HEK293 (cell line): ENCODE measurements around the gene LIN37.

ENCODE experiments used
- BCL11A ChIP-seq: fragments of 450-650 bp; formaldehyde crosslinking; IDR thresholded peaks from 2 replicates; pipeline ENCODE4 v1.5.1; 2016; ENCODE audit warnings: low read depth, missing biosample characterization, missing genetic modification characterization
- EGR2 ChIP-seq: fragments of 450-650 bp; formaldehyde crosslinking; IDR thresholded peaks from 2 replicates; pipeline ENCODE4 v1.5.1; 2016; ENCODE audit warnings: low read depth, missing biosample characterization, missing genetic modification characterization
- ELK4 ChIP-seq: IDR thresholded peaks from 2 replicates; pipeline ENCODE4 v1.6.1; 2011; ENCODE audit warnings: mild to moderate bottlenecking, low read depth, low read length, borderline replicate concordance
- KLF8 ChIP-seq: fragments of 450-650 bp; formaldehyde crosslinking; IDR thresholded peaks from 2 replicates; pipeline ENCODE4 v1.5.1; 2016; ENCODE audit warnings: missing biosample characterization, missing genetic modification characterization
- PRDM1 ChIP-seq: fragments of 450-650 bp; formaldehyde crosslinking; IDR thresholded peaks from 2 replicates; pipeline ENCODE4; 2016; ENCODE audit warnings: missing biosample characterization, missing genetic modification characterization
- RBAK ChIP-seq: fragments of 450-650 bp; formaldehyde crosslinking; IDR thresholded peaks from 2 replicates; pipeline ENCODE4 v1.5.1; 2016; ENCODE audit warnings: missing biosample characterization, missing genetic modification characterization
- SCRT1 ChIP-seq: fragments of 450-650 bp; formaldehyde crosslinking; IDR thresholded peaks from 2 replicates; pipeline ENCODE4 v1.5.1; 2016; ENCODE audit warnings: missing biosample characterization, missing genetic modification characterization, borderline replicate concordance
- TRIM28 ChIP-seq: IDR thresholded peaks from 2 replicates; pipeline ENCODE4 v1.6.1; 2011; ENCODE audit warnings: low read length, control low read depth, borderline replicate concordance
- ZBTB17 ChIP-seq: fragments of 450-650 bp; formaldehyde crosslinking; IDR thresholded peaks from 2 replicates; pipeline ENCODE4 v1.5.1; 2016; ENCODE audit warnings: missing biosample characterization, missing genetic modification characterization
- ZBTB8A ChIP-seq: fragments of 450-650 bp; formaldehyde crosslinking; IDR thresholded peaks from 2 replicates; pipeline ENCODE4 v1.5.1; 2016; ENCODE audit warnings: missing biosample characterization, missing genetic modification characterization
- ZNF146 ChIP-seq: fragments of 450-650 bp; formaldehyde crosslinking; IDR thresholded peaks from 2 replicates; pipeline ENCODE4 v1.5.1; 2016; ENCODE audit warnings: missing biosample characterization, missing genetic modification characterization
- ZNF157 ChIP-seq: fragments of 450-650 bp; formaldehyde crosslinking; IDR thresholded peaks from 2 replicates; pipeline ENCODE4 v1.5.1; 2016; ENCODE audit warnings: missing biosample characterization, missing genetic modification characterization
- ZNF16 ChIP-seq: fragments of 450-650 bp; formaldehyde crosslinking; IDR thresholded peaks from 2 replicates; pipeline ENCODE4 v1.5.1; 2016; ENCODE audit warnings: low read depth, missing biosample characterization, missing genetic modification characterization
- ZNF202 ChIP-seq: fragments of 450-650 bp; formaldehyde crosslinking; IDR thresholded peaks from 2 replicates; pipeline ENCODE4 v1.5.1; 2016; ENCODE audit warnings: missing biosample characterization, missing genetic modification characterization, borderline replicate concordance
- ZNF354C ChIP-seq: fragments of 450-650 bp; formaldehyde crosslinking; IDR thresholded peaks from 2 replicates; pipeline ENCODE4 v1.5.1; 2016; ENCODE audit warnings: missing biosample characterization, missing genetic modification characterization, low read depth, borderline replicate concordance
- ZNF423 ChIP-seq: fragments of 450-650 bp; formaldehyde crosslinking; IDR thresholded peaks from 2 replicates; pipeline ENCODE4 v1.5.1; 2016; ENCODE audit warnings: missing biosample characterization, missing genetic modification characterization
- ZNF610 ChIP-seq: fragments of 450-650 bp; formaldehyde crosslinking; IDR thresholded peaks from 2 replicates; pipeline ENCODE4 v1.5.1; 2016; ENCODE audit warnings: missing biosample characterization, missing genetic modification characterization, borderline replicate concordance
- ZNF654 ChIP-seq: fragments of 450-650 bp; formaldehyde crosslinking; IDR thresholded peaks from 2 replicates; pipeline ENCODE4 v1.5.1; 2016; ENCODE audit warnings: low read depth, missing biosample characterization, missing genetic modification characterization
- ZNF76 ChIP-seq: fragments of 450-650 bp; formaldehyde crosslinking; IDR thresholded peaks from 2 replicates; pipeline ENCODE4; 2016; ENCODE audit warnings: low read depth, missing biosample characterization, missing genetic modification characterization, borderline replicate concordance
- ZNF768 ChIP-seq: fragments of 450-650 bp; formaldehyde crosslinking; IDR thresholded peaks from 2 replicates; pipeline ENCODE4 v1.5.1; 2018; ENCODE audit warnings: missing biosample characterization, mild to moderate bottlenecking, missing genetic modification characterization
- ZNF791 ChIP-seq: fragments of 450-650 bp; formaldehyde crosslinking; IDR thresholded peaks from 2 replicates; pipeline ENCODE4 v1.5.1; 2016; ENCODE audit warnings: missing biosample characterization, missing genetic modification characterization
- ZNF843 ChIP-seq: fragments of 450-650 bp; formaldehyde crosslinking; IDR thresholded peaks from 2 replicates; pipeline ENCODE4 v1.5.1; 2016; ENCODE audit warnings: missing biosample characterization, missing genetic modification characterization
- ZSCAN4 ChIP-seq: fragments of 450-650 bp; formaldehyde crosslinking; IDR thresholded peaks from 2 replicates; pipeline ENCODE4 v1.5.1; 2017; ENCODE audit warnings: missing biosample characterization, missing genetic modification characterization
- TF ChIP-seq, protein P1 (sequence below): fragments of 450-650 bp; IDR thresholded peaks from 2 replicates; pipeline ENCODE4 v1.5.1; 2018; ENCODE audit warnings: missing biosample characterization, mild to moderate bottlenecking, missing genetic modification characterization
- TF ChIP-seq, protein P2 (sequence below): fragments of 450-650 bp; formaldehyde crosslinking; IDR thresholded peaks from 2 replicates; pipeline ENCODE4 v1.5.1; 2017; ENCODE audit warnings: missing biosample characterization, missing genetic modification characterization

Gene LIN37

GRCh38 chr19:35757231-35757748, 8.9 kb downstream of the LIN37 start (continued):
- TF ChIP-seq ZBTB8A (tag by site-specific recombination) (0 out of 2 replicates have a peak, but pooled peaks have one; percentile 18), ZBTB17 (tag by site-specific recombination) (peak; percentile 47), TRIM28 (no peak), SCRT1 (tag by site-specific recombination) (no peak), ZNF16 (no peak), ZNF843 (no peak), EGR2 (no peak), ZNF791 (tag by site-specific recombination) (no peak), BCL11A (tag by site-specific recombination) (no peak), ZSCAN4 (0 out of 2 replicates have a peak, but pooled peaks have one; percentile 44), ZNF423 (no peak; the same call in 1 of the 2 replicates), ELK4 (no peak), ZNF654 (no peak), ZNF610 (0 out of 2 replicates have a peak, but pooled peaks have one; percentile 33), ZNF768 (tag by site-specific recombination) (no peak), ZNF157 (tag by site-specific recombination) (no peak), RBAK (tag by site-specific recombination) (no peak), ZNF202 (tag by site-specific recombination) (no peak), ZNF76 (no peak), ZNF354C (no peak), KLF8 (no peak), ZNF146 (tag by site-specific recombination) (no peak; the same call in 1 of the 2 replicates), PRDM1 (tag by site-specific recombination) (no peak)
- TF ChIP-seq, protein P1, sequence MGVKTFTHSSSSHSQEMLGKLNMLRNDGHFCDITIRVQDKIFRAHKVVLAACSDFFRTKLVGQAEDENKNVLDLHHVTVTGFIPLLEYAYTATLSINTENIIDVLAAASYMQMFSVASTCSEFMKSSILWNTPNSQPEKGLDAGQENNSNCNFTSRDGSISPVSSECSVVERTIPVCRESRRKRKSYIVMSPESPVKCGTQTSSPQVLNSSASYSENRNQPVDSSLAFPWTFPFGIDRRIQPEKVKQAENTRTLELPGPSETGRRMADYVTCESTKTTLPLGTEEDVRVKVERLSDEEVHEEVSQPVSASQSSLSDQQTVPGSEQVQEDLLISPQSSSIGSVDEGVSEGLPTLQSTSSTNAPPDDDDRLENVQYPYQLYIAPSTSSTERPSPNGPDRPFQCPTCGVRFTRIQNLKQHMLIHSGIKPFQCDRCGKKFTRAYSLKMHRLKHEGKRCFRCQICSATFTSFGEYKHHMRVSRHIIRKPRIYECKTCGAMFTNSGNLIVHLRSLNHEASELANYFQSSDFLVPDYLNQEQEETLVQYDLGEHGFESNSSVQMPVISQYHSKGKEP (tag by site-specific recombination) = peak; percentile 92
- TF ChIP-seq, protein P2, sequence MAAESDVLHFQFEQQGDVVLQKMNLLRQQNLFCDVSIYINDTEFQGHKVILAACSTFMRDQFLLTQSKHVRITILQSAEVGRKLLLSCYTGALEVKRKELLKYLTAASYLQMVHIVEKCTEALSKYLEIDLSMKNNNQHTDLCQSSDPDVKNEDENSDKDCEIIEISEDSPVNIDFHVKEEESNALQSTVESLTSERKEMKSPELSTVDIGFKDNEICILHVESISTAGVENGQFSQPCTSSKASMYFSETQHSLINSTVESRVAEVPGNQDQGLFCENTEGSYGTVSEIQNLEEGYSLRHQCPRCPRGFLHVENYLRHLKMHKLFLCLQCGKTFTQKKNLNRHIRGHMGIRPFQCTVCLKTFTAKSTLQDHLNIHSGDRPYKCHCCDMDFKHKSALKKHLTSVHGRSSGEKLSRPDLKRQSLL (tag by site-specific recombination) = 0 out of 2 replicates have a peak, but pooled peaks have one; percentile 30
